IPS DF 4.7 (cell line): ENCODE results near the gene RXRB.

Experiments
- DNase-seq: peaks from one replicate; pipeline ENCODE4 v3.0.0-alpha.2; 2013; ENCODE audit warnings: low spot score; ENCODE audit errors: extremely low read depth

RXRB gene

GRCh38 chr6:33197431-33198048, 2.9 kb downstream of the RXRB start:
- no peak for DNase-seq

GRCh38 chr6:33195304-33196165, 4.9 kb downstream of the RXRB start:
- DNase-seq = no peak

GRCh38 chr6:33194431-33194979, 6.0 kb downstream of the RXRB start:
- no peak for DNase-seq

GRCh38 chr6:33193619-33194018, 6.8 kb downstream of the RXRB start:
- DNase-seq = no peak

GRCh38 chr6:33192671-33193602, 7.5 kb downstream of the RXRB start:
- no peak for DNase-seq

- DNase-seq = no peak
These were observed 8.3 kb downstream of the RXRB start, which contains the start of gene COL11A2 for GRCh38 chr6:33192105-33192646. Gene COL11A2 (minus strand): TSS chr6:33192467. CDS start chr6:33192240, 227 bp downstream.

GRCh38 chr6:33191383-33192104, 8.9 kb downstream of the RXRB start:
- DNase-seq = no peak

GRCh38 chr6:33190504-33191107, 9.9 kb downstream of the RXRB start:
- no peak for DNase-seq

GRCh38 chr6:33189625-33190448, 10.6 kb downstream of the RXRB start:
- no peak for DNase-seq

- no peak for DNase-seq
These were observed 11.3 kb downstream of the RXRB start for GRCh38 chr6:33189164-33189563.

GRCh38 chr6:33187809-33188208, 12.7 kb downstream of the RXRB start:
- DNase-seq = no peak

GRCh38 chr6:33185654-33186187, 14.7 kb downstream of the RXRB start:
- DNase-seq = no peak

- no peak for DNase-seq
These were observed 15.3 kb downstream of the RXRB start for GRCh38 chr6:33185190-33185589.

GRCh38 chr6:33183071-33183683, 17.3 kb downstream of the RXRB start:
- no peak for DNase-seq

- DNase-seq = no peak
These were observed 19.3 kb downstream of the RXRB start for GRCh38 chr6:33181141-33181540.

GRCh38 chr6:33178755-33179475, 21.6 kb downstream of the RXRB start:
- DNase-seq = no peak

- no peak for DNase-seq
These were observed 22.7 kb downstream of the RXRB start for GRCh38 chr6:33177552-33178446.
